BE2C (cell line): ENCODE results near the gene RNF212.

ENCODE experiments used
- DNase-seq: peaks from one replicate; pipeline ENCODE4 v3.0.0-alpha.2; 2020
- H3K27me3 ChIP-seq: fragments of 250-450 bp; sonication (Bioruptor Pico); 2 replicates; pipeline ENCODE4 v1.5.1; 2020; ENCODE audit warnings: mild to moderate bottlenecking
- H3K36me3 ChIP-seq: fragments of 250-450 bp; sonication (Bioruptor Pico); 2 replicates; pipeline ENCODE4 v1.5.1; 2020; ENCODE audit warnings: mild to moderate bottlenecking
- H3K4me1 ChIP-seq: fragments of 250-450 bp; sonication (Bioruptor Pico); 2 replicates; pipeline ENCODE4 v1.5.1; 2020
- H3K4me3 ChIP-seq: 2 replicates; pipeline ENCODE4 v1.5.1; 2011; ENCODE audit warnings: low read depth, low read length
- H3K9me3 ChIP-seq: fragments of 250-450 bp; sonication (Bioruptor Pico); 2 replicates; pipeline ENCODE4 v1.5.1; 2020
- TF ChIP-seq, protein P1 (sequence below): IDR thresholded peaks from 2 replicates; pipeline ENCODE4 v1.5.1; 2012; ENCODE audit warnings: mild to moderate bottlenecking, low read depth, low read length

RNF212 gene

DNA sequence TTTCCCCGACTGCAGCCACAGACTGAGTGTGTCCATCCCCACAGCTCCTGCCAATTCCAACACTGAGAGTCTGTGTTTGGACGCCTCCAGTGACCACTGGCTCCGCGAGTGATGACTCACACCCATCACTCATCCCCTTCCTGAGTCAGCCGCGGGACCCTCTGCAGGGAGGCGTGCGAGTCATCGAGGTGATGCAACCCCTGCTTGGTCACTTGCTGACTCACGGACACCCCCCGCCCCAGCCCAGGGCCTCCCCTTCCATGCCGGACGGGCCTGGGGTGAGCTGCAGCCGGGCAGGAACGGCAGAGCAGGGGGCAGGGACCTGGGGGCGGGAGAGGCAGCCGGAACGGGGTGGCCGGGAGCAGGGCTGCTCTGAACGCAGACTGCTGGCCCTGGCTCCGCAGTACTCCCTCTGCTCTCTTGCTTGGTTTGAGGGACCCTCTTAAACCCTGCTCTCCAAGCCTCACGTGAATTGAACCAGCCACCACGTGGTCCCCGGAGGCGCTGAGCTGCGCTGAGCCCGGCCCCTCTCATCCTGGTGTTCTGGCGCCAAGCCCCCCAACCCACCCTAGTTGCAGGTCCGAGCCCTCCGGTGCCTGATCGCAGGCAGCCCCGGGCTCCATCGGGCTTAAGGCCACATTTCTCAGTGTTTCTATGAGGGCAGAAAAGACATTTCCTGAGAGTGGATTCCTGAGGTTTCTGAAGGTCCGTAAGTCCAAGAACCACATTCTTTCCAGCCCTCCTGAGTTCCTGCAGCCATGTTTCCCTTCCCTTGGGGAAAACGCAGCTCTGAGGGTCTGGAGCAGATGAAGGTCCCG lies 69.5 kb downstream of the RNF212 start:
- DNase-seq, result peak; percentile 62
- H3K27me3 ChIP-seq, result peaks cover 27% of the 10 kb centered on the region
- H3K36me3 ChIP-seq, result no peaks in the 10 kb centered on the region
- H3K9me3 ChIP-seq, result no peaks in the 10 kb centered on the region
- H3K4me1 ChIP-seq, result no peaks in the 10 kb centered on the region
- TF ChIP-seq, protein P1, sequence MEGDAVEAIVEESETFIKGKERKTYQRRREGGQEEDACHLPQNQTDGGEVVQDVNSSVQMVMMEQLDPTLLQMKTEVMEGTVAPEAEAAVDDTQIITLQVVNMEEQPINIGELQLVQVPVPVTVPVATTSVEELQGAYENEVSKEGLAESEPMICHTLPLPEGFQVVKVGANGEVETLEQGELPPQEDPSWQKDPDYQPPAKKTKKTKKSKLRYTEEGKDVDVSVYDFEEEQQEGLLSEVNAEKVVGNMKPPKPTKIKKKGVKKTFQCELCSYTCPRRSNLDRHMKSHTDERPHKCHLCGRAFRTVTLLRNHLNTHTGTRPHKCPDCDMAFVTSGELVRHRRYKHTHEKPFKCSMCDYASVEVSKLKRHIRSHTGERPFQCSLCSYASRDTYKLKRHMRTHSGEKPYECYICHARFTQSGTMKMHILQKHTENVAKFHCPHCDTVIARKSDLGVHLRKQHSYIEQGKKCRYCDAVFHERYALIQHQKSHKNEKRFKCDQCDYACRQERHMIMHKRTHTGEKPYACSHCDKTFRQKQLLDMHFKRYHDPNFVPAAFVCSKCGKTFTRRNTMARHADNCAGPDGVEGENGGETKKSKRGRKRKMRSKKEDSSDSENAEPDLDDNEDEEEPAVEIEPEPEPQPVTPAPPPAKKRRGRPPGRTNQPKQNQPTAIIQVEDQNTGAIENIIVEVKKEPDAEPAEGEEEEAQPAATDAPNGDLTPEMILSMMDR, result no peak
- no peak overlapping the region for H3K4me3 ChIP-seq

DNA sequence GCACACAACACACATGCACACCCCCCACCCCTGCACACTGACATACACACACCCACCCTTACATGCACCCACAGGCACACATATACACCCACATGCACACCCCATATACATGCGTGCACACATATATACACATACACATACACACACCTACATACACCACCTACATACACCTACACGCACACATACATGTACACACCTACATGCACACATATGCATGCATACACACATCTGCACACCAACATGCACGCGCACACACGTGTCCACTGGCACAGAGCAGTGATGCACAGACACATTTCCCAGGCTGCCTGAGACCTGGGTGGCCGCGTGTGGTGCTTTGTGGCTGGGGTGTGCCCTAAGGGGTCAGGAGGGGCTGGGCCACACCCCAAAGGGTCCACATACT lies 70.2 kb downstream of the RNF212 start:
- Histone ChIP-seq H3K9me3 (no peaks in the 10 kb centered on the region), H3K27me3 (peaks cover 20% of the 10 kb centered on the region), H3K4me1 (no peaks in the 10 kb centered on the region), H3K4me3 (no peak overlapping the region), H3K36me3 (no peaks in the 10 kb centered on the region)
- no peak for DNase-seq
- TF ChIP-seq, protein P1, result no peak

GRCh38 chr4:1042352-1043055 lies 70.9 kb downstream of the RNF212 start:
- Histone ChIP-seq H3K27me3 (peaks cover 18% of the 10 kb centered on the region), H3K4me1 (no peaks in the 10 kb centered on the region)
- TF ChIP-seq, protein P1, result no peak

DNA sequence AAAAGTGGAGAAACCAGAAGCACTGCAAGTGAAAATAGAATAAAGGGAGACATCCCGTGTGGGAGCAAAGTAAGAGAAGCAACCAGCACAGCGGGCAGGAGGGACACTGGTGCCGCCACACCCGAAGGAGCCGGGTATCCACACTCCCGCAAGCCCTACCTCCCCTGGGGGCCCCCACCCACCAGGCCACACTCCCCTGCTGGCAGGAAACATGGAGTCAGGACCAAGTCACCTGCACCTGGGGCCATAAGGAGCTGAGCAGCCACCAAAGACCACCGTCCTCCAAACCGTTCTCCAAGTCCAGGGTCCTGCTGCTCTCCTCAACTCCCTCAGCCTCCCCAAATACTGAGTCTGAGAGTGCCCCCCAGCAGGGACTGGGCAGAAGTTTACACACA lies 71.4 kb downstream of the RNF212 start:
- H3K36me3 ChIP-seq, result no peaks in the 10 kb centered on the region
- no peaks in the 10 kb centered on the region for H3K9me3 ChIP-seq
- TF ChIP-seq, protein P1, result no peak
- H3K4me3 ChIP-seq, result no peak overlapping the region
- H3K27me3 ChIP-seq, result peaks cover 18% of the 10 kb centered on the region
- DNase-seq, result no peak
- no peaks in the 10 kb centered on the region for H3K4me1 ChIP-seq

More at GRCh38 chr4:1042352-1043055, 70.9 kb downstream of the RNF212 start:
- DNase-seq, result no peak
- no peaks in the 10 kb centered on the region for H3K36me3 ChIP-seq
- H3K9me3 ChIP-seq, result no peaks in the 10 kb centered on the region
- no peak overlapping the region for H3K4me3 ChIP-seq

DNA sequence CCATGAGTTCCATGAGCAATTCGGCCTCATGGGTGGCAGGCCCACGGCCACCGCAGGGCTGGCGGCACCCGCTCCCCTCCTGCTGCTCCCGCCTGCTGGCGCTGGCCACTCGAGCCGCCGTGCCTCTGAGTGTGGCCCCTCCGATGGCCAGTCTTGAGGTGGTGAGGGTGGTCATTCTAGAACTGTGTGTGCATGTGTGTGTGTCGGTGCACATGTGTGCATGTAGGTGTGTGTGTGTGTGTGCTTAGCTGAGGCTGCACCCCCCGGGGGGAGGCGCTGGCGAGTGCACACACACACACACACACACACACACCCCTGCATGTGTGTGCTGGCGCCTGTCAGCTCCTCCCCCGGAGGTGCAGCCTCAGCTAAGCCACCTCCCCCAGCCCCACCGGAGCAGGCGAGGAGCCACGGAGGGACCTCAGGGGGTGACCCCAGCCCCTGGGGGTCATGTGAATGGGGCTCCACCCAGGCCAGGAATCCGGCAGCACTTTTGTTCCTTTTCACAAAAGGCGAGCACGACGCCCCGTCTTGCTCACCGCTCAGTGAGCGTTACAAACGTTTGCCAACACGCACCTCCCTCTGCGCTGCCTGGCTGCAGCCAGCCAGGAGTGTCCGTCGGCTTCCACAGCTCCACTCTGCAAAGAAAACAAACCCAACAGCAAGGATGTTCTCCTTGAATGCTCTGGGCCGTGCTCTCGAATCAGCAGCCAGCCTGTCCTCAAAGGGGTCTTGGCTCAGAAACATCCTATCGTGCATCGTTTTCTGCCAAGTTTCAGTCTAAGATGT lies 72.0 kb downstream of the RNF212 start:
- no peaks in the 10 kb centered on the region for H3K4me1 ChIP-seq
- TF ChIP-seq, protein P1, result no peak
- peaks cover 18% of the 10 kb centered on the region for H3K27me3 ChIP-seq
- H3K4me3 ChIP-seq, result no peak overlapping the region
- no peak for DNase-seq
- no peaks in the 10 kb centered on the region for H3K9me3 ChIP-seq
- H3K36me3 ChIP-seq, result no peaks in the 10 kb centered on the region
